Left ventricle myocardium superior (tissue), 1 donor: ENCODE data around the gene PPP1R37. TPM values are rescaled to one million over a fixed set of nuclear protein-coding genes. Genes with fewer than 3 reads are reported as not detected.

Experiments used
- ATAC-seq: fragments of 200-7000 bp; cut with Tn5 transposase; one replicate; pipeline ENCODE4 v1.9.1; 2020; ENCODE audit warnings: mild to moderate bottlenecking, moderate library complexity
- DNase-seq: peaks from one replicate; pipeline ENCODE4 v3.0.0-alpha.2; 2020
- intact Hi-C: fragments of 100-400 bp; cut with micrococcal nuclease; formaldehyde crosslinking; loops from one replicate; pipeline ENCODE4 v1.11.0; 2022
- total RNA-seq: library from RNA; stranded (reverse); fragmentation: NEBNext Ultra II Directional; extraction: Animal tissue kit (Norgen Biotek cat#: 25700); gene quantifications from one replicate; pipeline ENCODE4 v1.2.1, GENCODE V29; 2021
- donor health status: DM: no; HTN: yes; CAD: no; lungs with severe emphysema.

Gene PPP1R37
- total RNA-seq, 1 donor from 2014 or later, result 16.0 TPM

GRCh38 chr19:45128146-45128545 lies 35.2 kb downstream of the PPP1R37 start:
- intact Hi-C loops, result no loop called here
- DNase-seq (no peak), ATAC-seq (no peak)

DNA sequence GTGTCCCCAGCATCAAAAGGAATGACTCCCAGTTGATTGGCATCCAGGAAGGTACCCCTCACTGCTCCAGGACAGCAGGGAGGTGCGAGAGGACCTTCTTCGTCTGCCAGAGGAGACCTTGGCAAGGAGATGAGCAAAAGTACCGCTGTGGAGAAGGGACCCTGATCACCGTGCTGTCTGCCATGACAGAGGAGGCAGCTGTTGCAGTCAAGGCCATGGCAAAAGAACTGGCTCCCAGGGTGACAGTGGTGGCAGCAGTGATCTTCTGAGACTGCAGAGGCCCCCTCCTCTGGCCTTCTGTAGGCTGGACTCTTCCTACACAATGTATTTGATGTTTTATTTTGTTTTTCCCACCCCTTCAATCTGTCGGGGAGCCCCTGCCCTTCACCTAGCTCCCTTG lies 35.8 kb downstream of the PPP1R37 start:
- ATAC-seq (no peak), DNase-seq (no peak)
- intact Hi-C loops, result no loop called here

DNA sequence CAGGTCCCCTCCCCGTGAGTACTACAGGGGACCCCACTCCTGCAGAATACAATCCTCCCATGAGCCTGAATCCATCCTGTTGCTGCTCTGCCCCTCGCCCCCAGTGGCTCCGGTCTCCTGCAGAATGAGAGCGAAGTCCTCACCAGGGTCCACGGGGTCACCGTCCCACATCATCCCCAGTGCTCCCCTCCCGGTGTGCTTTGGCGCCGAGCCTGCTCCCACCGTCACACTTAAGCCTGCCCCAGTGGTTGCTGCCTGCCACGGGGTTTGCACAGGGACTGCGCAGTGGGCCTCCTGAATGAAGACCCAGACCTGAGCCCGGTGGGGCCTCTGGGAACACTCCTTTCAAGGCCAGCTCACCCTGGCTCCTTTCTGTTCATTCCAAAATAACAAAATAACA lies 37.3 kb downstream of the PPP1R37 start:
- intact Hi-C loops, result no loop called here
- no peak for DNase-seq
- ATAC-seq, result no peak

GRCh38 chr19:45130888-45131615 lies 38.1 kb downstream of the PPP1R37 start:
- DNase-seq (no peak), ATAC-seq (no peak)
- intact Hi-C loops, result no loop called here

- ATAC-seq, result no peak
- intact Hi-C loops, result no loop called here
- no peak for DNase-seq
Measured at GRCh38 chr19:45133661-45134060, 40.7 kb downstream of the PPP1R37 start.

DNA sequence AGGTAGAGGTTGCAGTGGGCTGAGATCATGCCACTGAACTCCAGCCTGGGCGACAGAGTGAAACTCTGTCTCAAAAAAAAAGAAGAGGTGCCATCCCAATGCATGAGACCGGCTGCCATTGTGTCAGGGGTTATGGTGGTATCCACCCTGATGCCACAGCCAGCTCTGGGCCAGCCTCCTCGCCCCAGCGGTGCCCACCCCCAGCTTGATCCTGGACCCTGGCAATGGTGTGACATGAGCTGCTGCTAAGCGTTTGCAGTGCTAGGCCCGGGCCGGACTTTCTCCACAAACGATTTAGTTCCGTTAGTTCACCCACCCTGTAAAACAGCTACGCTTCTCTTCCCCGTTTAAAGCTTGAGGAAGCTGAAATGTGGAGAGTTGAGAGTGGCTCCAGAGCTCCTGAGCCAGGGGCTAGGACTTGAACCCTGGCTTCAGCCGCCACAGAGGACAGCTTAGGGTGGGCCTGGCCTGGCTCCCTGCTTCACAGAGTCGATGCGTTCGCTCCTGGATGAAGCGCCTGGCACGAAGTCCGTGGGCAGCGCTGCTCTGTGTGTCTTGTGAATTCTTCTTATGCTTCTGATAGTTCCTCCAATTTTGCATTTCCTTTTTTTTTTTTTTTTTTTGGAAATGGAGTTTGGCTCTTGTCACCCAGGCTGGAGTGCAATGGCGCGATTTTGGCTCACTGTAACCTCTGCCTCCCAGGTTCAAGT lies 42.4 kb downstream of the PPP1R37 start:
- intact Hi-C loops, result no loop called here

DNA sequence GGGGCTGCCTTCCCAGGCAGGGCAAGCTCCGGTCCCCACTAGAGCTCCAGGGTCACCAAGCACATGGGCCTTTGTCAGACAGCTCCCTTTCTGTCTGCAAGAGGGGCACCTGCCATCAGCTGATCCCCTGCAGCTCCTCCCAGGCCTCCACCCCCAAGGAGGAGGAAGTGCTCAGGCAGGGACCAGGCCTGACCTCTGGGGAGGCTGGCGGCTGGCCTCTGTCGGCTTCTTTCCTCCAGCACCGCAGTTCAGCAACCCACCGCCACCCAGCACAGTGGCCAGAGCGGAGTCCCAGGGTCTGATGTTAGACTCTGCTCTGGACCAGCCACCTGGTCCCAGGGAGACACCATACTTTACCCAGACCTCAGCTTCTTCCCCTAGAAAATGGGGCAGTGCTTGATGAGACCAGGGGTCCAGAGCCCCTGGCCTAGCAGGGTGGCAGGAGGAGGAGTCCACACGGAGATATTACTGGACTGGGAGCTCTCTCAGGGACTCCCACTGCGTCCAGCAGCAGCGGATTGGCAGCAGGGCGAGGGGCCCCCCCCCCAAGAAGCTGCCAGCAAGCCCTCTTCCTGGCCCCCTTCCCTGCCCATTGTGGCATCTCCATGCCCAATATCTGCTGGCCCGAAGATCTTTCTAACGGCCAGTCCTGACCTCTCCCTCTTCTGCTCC lies 43.7 kb downstream of the PPP1R37 start:
- intact Hi-C loops, result no loop called here
- DNase-seq (no peak), ATAC-seq (no peak)

More for the DNA sequence above, 42.4 kb downstream of the PPP1R37 start:
- DNase-seq (no peak), ATAC-seq (no peak)

- intact Hi-C loops, result no loop called here
- DNase-seq (peak; percentile 78), ATAC-seq (peak; percentile 90)
Measured at GRCh38 chr19:45137179-45137761, 44.3 kb downstream of the PPP1R37 start.

GRCh38 chr19:45138303-45138751 lies 45.3 kb downstream of the PPP1R37 start:
- no peak for ATAC-seq
- intact Hi-C loops, result no loop called here
- DNase-seq, result no peak

DNA sequence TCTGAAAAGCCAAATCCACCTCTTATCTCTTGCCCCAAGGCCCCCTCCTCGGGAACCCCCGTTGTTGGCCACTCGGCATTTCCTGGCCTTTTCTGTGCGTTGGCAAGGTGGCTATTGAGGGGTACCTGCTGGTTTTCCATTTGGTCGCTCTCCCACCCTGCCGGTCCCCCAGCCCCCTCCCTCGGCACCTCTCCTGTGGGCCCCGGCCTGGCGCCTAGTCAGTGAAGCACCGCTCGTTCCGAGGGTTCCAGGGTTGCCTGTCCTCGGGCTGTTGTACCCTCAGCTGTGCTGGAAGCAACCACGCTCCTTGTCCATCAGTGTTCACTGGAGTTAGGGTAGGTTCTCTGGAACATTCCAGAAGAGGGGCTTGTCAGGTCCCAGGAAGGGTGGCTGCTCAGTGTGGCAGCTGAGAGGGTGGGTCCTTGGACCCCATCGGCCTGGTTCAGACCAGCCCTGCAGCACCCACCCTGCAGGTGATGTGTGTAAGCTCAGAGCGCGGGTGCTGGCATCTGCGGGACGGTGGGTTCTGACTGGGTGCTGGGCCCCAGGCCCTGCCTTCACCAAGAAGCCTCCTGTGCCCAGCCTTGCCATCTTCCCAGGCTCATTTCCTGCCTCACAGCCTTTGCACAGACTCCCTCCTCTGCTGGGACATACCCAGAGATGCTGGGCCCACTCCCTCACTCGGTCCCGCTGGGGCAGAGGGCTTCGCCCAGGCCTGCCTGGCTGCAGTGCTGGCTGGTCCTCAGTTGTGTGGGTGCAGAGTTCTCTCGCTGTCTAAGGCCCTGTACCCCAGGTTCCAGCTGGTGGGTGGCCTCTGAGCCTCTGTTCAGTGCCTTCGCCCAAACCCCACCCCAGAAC lies 46.5 kb downstream of the PPP1R37 start:
- DNase-seq (no peak), ATAC-seq (no peak)
- intact Hi-C loops, result no loop called here

DNA sequence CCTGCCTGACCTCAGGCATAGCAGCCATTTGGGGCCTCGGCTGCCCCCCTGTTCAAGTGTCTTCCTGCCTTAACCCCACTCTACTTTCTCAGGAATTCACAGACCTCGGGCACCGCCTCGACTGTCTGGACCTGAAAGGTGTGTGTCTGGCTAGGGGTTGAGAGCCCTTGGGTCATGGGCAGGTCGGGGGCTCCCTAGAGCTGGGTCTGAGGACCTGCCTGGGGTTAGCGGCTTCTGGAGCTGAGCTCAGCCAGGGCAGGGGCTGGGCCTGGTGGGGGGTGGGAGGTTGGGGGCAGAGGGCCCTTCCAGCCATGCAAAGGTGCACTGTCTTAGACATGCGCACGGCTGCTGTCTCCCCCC lies 47.1 kb downstream of the PPP1R37 start:
- ATAC-seq (no peak), DNase-seq (no peak)
- intact Hi-C loops, result no loop called here

DNA sequence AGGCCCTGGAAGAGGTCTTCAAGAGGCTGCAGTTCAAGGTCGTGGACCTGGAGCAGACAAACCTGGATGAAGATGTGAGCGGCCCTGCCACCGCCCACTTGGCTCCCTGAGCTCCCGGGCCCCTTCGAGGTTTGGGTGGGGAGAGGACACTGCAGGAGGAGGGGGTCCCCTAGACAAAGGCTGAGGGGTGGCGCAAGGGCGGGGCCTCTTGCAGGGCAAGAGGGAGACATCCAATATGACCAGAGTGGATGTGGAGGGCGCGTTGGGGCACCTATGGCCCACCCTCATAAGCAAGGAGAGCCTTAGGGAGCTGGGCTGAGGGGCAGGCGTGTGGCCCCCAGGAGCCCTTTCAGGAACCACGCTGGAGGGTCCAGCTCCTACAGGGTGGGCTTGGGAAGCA lies 47.6 kb downstream of the PPP1R37 start:
- ATAC-seq (no peak), DNase-seq (no peak)
- intact Hi-C loops, result no loop called here

GRCh38 chr19:45141203-45141900 lies 48.4 kb downstream of the PPP1R37 start:
- intact Hi-C loops, result no loop called here
- DNase-seq (no peak), ATAC-seq (no peak)

GRCh38 chr19:45142016-45142725 lies 49.2 kb downstream of the PPP1R37 start:
- no peak for DNase-seq
- no peak for ATAC-seq
- intact Hi-C loops, result no loop called here

DNA sequence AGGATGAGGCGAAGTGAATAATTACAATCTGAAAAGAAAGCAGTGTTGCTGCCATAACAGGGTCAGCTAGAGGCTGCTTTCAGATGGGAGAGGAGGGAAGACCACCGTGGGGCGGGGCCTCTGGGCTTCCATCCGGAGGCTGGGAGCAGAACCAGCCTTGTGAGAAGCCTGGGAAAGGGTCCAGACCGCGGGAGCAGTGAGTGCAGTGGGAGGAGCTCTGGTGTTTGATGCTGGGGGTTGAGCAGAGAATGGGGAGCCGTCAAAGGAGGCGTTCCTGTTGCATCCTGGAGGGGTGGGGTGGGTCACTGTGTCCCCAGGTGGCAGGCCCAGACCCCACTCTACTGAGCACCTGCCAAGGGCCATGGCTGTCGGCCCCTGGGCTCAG lies 49.7 kb downstream of the PPP1R37 start:
- DNase-seq (no peak), ATAC-seq (no peak)
- intact Hi-C loops, result no loop called here

DNA sequence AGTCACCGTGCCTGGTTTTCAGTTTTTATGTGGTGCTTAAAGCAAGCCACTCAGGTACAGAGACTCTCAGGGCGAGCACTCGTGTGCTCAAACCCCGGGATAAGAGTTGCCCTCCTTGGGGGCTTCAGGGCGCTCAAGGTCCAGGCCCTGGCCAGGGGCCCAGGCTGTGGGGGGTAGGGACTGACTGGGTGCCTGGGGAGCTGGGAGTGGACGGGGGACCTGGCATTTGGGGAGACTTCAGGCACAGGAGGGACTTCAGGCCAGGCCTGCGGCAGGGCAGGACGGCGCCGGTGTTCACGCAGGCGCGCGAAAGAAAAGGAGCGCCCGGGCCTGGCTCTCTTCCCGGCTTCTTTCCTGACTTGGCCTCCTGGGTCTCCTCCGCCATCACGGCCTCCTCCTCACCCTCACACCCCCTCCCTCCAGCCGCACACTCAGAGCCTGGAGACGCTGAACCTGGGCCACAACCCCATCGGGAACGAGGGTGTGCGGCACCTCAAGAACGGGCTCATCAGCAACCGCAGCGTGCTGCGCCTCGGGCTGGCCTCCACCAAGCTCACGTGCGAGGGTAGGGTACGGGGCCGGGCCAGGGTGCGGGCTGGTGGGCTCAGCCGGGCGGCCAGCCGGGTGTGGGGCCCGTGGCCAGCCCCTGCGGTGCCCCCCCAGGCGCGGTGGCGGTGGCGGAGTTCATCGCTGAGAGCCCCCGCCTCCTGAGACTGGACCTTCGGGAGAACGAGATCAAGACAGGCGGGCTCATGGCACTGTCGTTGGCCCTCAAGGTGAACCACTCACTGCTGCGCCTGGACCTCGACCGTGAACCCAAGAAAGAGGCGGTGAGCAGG lies 51.7 kb downstream of the PPP1R37 start:
- intact Hi-C loops, result no loop called here
- no peak for ATAC-seq
- no peak for DNase-seq
